Body of pancreas (tissue), 4 donors: ENCODE measurements around the gene DGKI.

ENCODE experiments used
- POLR2A ChIP-seq, 3 donors: fragments of 450-650 bp; IDR thresholded peaks; one replicate each; pipeline ENCODE4 v1.6.1; 2016; ENCODE audit warnings: antibody characterized with exemption in 3 of 3, mild to moderate bottlenecking in 2 of 3
- TF ChIP-seq, protein P1 (sequence below), 7 experiments: fragments of 450-650 bp in 4 of 7; fragments of 200-600 bp in 3 of 7; sonication (generic) in 3 of 7; IDR thresholded peaks; one replicate each; pipeline ENCODE4 v1.5.1; 2016 to 2019; ENCODE audit warnings: antibody characterized with exemption in 7 of 7

DNA sequence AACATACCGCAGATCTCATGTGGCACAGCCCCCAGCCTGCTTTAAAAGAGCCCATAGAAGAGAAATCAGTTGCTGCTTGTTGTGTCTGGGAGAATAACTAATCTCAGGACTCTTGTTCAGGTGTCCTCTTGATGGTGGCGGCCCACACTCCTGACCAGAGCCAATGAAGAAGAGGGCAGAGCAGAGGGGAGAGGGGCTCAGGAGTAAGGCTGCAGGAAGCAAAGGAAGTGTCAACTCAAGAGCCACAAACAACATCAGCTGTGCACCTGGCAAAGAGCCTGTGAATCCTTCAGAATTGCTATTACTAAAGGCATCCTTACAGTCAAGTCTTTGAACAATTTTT lies 443.4 kb downstream of the DGKI start:
- no peak for TF ChIP-seq POLR2A (IDR thresholded peaks at IDR 0.05)
- TF ChIP-seq, protein P1, sequence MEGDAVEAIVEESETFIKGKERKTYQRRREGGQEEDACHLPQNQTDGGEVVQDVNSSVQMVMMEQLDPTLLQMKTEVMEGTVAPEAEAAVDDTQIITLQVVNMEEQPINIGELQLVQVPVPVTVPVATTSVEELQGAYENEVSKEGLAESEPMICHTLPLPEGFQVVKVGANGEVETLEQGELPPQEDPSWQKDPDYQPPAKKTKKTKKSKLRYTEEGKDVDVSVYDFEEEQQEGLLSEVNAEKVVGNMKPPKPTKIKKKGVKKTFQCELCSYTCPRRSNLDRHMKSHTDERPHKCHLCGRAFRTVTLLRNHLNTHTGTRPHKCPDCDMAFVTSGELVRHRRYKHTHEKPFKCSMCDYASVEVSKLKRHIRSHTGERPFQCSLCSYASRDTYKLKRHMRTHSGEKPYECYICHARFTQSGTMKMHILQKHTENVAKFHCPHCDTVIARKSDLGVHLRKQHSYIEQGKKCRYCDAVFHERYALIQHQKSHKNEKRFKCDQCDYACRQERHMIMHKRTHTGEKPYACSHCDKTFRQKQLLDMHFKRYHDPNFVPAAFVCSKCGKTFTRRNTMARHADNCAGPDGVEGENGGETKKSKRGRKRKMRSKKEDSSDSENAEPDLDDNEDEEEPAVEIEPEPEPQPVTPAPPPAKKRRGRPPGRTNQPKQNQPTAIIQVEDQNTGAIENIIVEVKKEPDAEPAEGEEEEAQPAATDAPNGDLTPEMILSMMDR (IDR thresholded peaks at IDR 0.05): no peak
